Nucleus accumbens (tissue), 56 donors: Measurements from ENCODE around the gene MAPK14.

Experiments
- DNase-seq, 56 donors: peaks; one replicate each; lab custom pipeline; 2025; lab: John Stamatoyannopoulos, UW

Gene MAPK14

DNA sequence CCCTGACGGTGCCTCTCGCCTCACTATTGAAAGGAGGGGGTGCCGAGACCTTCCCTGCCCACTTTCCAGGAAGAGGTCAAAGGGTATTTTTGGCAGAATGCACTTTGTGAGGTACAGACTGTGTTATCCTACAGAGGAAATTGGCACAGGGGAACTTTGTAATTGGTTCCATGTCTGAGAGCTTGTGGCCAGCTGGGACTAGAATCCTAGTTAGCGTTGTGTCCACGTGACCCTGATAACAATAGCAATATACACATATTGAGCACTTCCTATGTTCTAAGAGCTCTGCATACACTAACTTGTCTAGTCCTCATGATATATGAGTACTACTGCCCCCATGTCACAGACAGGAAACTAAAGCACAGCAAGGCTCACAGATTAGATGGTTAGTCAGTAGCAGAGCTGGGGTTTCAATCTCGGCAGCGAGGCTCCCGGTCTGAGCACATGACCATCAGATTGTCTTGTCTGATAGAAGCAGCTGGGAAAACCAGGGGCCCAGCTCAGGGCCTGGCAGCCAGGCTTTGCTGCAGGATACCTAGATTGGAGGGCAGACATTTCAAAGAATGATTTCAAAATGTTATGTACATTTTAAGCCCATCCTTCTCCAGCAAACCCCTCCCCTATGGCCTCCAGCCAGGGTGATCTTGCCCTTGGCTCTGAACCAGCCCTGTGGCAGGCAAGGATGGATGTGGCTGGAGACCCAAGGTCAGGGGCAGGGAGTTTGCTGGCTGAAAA, 104.1 kb downstream of the MAPK14 start:
- peak in 6 of 56 donors; percentile 9 to 34 (median 19) for DNase-seq

DNA sequence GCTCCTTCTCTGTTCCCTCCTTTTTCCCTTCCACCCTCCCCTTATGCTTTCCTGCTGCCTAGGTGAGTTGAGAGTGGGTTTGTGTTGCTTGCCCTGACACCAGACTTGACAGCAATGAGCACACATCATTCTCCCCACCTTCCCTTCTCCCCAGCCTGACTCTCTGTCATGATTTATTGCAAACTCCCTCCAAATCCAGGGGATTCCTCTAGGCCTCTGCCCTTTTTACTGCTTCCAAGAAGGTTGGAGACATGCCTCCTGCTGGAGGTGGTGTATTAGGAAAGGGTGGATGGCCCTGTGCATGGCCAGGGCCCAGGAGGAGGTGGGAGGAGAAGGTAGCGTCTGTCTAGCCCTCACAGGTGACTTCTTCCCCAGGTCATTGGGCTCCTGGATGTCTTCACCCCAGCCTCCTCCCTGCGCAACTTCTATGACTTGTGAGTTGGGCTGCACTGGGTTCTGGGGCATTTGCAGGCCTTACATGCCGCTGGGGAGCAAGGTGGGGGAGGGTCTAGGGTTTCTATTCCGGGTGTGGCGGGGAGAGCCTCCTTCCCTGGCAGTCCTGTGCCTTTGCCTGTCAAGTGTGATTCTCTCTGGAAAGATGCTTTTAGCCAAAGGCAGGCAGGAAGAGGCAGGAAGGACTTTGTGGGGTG, 104.8 kb downstream of the MAPK14 start:
- DNase-seq: no peak

- DNase-seq: no peak
Measured at GRCh38 chr6:36133148-36133547, 105.5 kb downstream of the MAPK14 start.

DNA sequence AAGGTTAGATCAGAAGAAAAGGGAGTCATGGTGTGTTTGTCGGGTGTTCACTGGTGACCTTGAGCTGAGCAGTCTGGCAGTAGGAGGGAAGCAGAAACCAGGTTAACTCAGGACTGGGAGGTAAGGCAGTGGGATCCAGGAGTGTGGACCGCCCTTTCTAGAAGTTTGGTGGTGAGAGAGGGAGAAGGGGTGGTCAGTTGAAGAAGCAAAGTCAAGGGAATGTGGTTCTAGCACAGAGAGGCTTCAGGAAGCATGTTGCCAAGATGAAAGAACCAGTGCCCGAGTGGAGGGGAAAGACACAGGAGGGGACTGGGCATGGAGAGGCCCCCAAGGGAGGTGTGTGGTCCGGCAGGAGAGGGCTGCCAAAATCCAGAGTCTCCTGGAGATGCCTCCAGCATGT, 106.3 kb downstream of the MAPK14 start:
- no peak for DNase-seq

GRCh38 chr6:36135053-36135731, 107.6 kb downstream of the MAPK14 start:
- DNase-seq: peak in 1 of 56 donors; percentile 22

DNA sequence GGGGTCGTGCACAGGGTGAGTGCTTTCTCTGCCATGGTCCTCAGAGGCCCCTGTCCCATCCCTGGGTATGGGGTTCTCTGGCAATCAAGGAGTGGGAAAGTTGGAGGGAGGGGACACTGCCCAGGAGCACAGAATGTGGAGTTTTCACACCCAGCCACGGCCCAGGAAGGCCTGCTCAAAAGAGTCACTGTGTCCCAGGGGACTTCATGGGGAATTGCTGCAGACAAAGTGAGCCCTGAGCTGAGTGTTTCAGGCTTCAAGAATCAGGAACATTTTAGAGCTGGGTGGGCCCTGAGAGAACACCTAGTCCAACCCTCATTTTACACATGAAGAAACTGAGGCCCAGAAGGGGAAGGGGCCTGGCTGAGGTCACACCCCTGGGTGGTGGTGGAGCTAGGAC, 108.4 kb downstream of the MAPK14 start:
- DNase-seq: no peak

DNA sequence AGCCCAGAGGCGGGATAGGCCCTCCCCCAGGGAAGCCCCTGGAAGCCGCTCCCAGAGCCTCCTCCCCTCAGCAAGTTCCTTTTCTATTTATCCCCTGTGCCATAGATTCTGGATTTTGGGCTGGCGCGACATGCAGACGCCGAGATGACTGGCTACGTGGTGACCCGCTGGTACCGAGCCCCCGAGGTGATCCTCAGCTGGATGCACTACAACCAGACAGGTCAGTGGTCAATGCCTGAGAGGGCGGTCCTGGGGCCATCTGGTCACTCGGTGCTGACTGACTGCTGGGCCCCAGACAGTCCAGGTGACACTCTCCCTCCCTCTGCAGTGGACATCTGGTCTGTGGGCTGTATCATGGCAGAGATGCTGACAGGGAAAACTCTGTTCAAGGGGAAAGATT, 108.9 kb downstream of the MAPK14 start:
- no peak for DNase-seq

DNA sequence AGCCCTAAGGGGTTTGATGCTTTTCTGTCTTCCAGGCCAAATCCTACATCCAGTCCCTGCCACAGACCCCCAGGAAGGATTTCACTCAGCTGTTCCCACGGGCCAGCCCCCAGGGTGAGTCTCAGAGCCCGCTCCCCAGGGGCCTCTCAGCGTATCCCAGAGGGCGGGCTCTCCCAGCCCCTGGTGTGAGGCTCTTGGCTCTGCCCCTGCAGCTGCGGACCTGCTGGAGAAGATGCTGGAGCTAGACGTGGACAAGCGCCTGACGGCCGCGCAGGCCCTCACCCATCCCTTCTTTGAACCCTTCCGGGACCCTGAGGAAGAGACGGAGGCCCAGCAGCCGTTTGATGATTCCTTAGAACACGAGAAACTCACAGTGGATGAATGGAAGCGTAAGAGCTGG, 111.1 kb downstream of the MAPK14 start:
- no peak for DNase-seq

DNA sequence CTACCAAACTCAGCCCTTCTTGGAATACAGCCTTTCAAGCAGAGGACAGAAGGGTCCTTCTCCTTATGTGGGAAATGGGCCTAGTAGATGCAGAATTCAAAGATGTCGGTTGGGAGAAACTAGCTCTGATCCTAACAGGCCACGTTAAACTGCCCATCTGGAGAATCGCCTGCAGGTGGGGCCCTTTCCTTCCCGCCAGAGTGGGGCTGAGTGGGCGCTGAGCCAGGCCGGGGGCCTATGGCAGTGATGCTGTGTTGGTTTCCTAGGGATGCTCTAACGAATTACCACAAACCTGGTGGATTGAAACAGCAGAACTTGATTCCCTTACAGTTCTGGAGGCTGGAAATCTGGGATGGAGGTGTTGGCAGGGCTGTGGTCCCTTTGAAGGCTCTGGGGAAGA, 111.8 kb downstream of the MAPK14 start:
- peak in 1 of 56 donors; percentile 19 for DNase-seq

DNA sequence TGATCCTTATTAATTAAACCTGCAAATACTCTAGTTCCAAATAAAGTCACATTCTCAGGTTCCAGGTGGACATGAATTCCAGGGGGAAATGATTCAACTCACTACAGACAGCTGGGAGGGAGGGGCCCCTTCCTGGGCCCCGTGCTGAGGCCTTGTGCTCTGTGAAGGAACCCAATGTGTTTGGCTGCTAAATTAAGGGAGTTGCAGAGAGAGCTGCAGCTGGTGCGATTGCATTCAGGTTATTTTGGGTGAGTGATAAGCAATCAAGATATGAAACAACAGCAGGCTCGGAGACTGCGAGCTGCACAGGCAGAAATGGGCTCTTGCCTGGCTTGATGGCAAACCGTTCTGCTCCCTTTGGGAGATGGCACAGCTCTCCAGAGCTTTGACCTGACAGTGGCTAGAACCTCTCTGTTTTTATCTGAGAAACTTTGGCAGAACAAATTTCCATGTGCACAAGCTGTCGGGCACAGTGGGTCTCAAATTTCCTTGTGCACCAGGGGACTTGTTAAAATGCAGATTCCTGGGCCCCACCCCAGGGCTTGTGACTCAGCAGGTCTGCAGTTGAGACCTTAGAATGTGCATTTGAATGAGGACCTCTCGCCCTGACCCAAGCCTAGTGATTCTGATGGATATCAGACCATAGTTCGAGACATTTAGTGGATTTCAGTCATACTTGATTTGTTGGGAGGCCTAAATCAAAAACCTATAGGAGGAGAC, 112.5 kb downstream of the MAPK14 start:
- no peak for DNase-seq

DNA sequence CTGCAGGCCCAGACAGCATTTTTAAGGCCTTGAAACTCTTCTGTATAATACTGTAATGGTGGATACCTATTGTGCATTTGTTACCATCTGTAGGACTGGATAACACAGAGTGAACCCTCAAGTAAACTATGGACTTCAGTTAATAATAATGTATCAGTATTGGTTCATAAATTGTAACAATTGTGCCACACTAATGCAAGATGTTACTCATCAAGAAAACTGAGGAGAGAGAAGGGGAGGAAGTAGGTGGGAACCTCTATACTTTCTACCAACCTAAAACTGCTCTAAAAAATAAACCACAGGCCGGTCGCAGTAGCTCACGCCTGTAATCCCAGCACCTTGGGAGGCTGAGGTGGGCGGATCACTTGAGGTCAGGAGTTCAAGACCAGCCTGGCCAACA, 113.5 kb downstream of the MAPK14 start:
- DNase-seq: no peak

- DNase-seq: no peak
Measured at GRCh38 chr6:36141961-36142360, 114.4 kb downstream of the MAPK14 start.

DNA sequence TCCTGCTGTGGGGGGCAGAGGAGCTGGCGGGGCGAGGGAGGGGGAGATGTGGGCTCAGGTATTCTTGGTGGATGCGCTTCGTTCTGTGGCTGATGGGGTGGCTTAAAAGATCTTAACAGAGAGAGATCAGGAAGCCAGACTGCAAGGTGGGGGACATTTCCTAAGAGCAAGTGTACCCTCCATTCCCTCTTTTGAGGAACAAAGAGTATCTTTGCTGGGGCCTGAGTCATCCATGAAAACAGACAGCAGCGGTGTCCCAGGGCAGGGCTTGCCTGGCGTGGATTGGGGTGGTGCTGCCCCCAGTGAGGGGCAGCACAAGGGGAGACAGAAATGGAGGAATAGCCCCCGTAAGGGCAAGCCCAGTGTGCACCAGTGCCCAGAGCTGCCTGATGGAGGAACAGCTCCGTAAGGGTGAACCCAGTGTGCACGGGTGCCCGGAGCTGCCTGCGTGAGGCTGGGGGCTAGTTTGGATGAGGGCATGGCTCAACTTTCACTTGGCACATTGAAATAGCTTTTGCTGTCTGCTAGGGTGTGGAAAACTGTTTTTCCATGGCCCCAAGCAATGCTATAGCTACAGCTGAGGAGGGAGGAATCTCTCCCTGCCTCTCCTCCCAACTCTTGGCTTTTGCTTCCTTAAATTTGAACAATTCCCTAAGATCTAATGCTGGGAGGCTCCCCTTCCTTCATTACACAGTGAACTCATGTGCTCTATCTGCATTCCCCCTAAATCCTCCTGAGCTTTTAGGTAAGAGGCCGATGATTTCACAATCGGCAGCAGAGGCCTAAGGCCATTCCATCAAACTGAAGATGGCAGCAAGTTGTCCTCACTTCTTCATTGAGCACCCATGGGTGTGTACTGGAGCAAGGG, 115.6 kb downstream of the MAPK14 start:
- DNase-seq: no peak

GRCh38 chr6:36145495-36145894, 117.9 kb downstream of the MAPK14 start:
- no peak for DNase-seq

- DNase-seq: no peak
Measured at GRCh38 chr6:36147294-36147693, 119.7 kb downstream of the MAPK14 start.

DNA sequence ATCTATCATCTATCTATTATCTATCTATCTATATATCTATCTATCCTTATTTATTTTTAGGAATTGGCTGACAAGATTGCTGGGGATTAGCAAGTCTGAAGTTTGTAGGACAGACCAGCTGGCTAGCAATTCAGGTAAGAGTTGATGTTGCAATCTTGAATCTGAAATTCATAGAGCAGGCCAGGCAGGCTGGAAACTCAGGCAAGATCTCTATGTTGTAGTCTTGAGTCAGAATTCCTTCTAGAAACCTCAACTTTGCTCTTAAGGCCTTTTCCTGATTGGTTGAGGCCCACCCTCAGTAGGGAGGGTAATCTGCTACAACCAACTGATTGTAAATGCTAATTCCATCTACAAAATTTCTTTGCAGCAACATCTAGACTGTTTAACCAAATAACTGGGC, 121.9 kb downstream of the MAPK14 start:
- DNase-seq: no peak

GRCh38 chr6:36150283-36150682, 122.7 kb downstream of the MAPK14 start:
- no peak for DNase-seq

DNA sequence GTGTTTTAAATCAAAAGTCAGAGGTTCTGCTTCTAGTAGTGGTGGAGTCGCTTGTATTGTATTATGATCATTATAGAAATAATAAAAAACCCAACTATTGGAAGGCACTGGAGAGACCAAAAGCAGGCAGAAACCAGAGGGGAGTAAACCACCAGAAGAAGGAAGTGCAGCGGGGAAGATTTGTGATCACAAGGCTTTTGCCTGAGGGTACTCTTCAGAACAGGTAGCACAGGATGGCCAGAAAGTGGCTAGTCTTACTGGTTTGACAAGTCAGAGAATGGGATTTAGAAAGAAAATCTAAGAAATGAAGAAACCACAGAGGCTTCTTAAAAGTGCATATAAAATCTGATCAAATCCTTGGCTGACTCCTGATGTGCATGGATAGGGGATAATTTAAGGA, 126.7 kb downstream of the MAPK14 start:
- DNase-seq: no peak

DNA sequence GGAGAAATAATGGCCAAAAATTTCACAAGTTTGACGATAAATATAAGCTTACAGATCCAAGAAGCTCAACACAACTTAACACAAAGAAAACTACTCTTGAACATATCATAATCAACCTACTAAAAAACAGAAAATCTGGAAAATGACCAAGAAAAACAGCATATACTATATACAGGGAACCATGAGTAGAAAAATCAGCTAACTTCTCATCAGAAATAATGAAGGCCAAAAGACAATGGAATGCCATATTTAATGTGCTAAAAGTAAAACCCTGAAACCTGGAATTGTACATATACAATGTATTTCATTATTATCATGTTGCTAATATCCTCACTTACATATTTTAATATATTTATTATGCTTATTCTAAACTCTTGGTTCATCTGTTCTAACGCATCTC, 128.1 kb downstream of the MAPK14 start:
- DNase-seq: no peak

GRCh38 chr6:36160147-36160760, 132.6 kb downstream of the MAPK14 start:
- DNase-seq: no peak
